ENCODE results near the gene IMMT. TPM values are rescaled to one million over a fixed set of nuclear protein-coding genes. Genes with fewer than 3 reads are reported as not detected.

IMMT gene
- total RNA-seq, 4 donors from 2014 or later, result 46.9 to 59.7 (median 56.1) TPM

- TF ChIP-seq, protein P1, sequence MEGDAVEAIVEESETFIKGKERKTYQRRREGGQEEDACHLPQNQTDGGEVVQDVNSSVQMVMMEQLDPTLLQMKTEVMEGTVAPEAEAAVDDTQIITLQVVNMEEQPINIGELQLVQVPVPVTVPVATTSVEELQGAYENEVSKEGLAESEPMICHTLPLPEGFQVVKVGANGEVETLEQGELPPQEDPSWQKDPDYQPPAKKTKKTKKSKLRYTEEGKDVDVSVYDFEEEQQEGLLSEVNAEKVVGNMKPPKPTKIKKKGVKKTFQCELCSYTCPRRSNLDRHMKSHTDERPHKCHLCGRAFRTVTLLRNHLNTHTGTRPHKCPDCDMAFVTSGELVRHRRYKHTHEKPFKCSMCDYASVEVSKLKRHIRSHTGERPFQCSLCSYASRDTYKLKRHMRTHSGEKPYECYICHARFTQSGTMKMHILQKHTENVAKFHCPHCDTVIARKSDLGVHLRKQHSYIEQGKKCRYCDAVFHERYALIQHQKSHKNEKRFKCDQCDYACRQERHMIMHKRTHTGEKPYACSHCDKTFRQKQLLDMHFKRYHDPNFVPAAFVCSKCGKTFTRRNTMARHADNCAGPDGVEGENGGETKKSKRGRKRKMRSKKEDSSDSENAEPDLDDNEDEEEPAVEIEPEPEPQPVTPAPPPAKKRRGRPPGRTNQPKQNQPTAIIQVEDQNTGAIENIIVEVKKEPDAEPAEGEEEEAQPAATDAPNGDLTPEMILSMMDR (IDR thresholded peaks at IDR 0.05; ENCODE audit: low read depth), result no peak
Measured at GRCh38 chr2:86150502-86150901, 44.8 kb downstream of the IMMT start.

- TF ChIP-seq, protein P1 (IDR thresholded peaks at IDR 0.05; ENCODE audit: low read depth), result no peak
Measured at GRCh38 chr2:86147793-86148192, 47.5 kb downstream of the IMMT start.

DNA sequence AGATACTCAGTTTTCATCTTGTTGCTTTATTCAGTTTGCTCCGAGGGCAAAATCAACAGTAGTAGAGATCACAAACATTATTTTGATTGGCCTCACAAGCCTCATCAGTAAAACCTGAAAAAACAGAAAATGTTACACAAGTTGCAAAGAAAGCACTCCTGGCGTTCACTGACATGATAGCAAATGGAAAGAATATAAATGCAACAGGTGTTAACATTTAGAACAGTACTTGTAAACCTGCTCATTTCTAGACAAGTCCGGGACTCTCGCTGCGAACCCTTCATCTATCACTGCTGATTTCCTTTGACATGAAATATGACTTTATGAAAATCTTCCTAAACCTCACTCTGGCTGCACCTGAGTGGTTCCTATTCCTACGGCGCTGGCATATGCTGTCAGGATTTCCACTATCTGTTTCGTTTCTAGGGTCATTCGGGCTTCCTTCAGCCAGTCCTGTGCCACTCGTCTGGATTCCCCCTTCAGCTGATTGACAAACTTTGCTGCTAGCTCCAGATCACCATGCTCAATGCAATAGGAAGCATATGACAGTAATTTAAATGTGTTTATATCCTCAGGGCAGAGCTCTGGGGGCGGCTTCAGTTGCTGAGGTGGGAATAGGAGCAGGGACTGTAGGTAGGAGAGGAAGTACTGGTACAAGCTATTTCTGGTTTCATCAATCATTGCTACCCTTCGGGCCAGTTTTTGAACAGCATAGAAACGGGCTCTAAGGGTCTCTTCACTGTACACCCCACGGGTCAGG lies 51.2 kb downstream of the IMMT start:
- TF ChIP-seq, protein P1 (IDR thresholded peaks at IDR 0.05; ENCODE audit: low read depth), result no peak

DNA sequence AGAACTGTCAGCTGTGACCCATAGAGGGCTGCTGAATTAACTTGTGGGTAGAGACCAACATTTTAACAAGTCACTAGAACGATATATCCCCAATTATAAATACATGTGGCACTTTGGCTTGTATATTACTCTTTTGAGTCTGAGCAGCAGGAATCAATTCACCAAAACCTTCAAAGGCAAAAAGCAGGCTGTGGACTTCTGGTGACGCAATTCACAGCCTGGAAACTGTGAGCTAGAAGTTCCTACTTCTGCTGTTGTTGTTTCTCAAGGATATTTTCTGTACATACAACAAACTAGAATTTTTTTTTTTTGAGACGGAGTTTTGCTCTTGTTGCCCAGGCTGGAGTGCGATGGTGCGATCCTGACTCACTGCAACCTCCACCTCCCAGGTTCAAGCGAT lies 52.0 kb downstream of the IMMT start:
- TF ChIP-seq, protein P1 (IDR thresholded peaks at IDR 0.05; ENCODE audit: low read depth), result no peak

- TF ChIP-seq, protein P1 (IDR thresholded peaks at IDR 0.05; ENCODE audit: low read depth), result no peak
Measured at GRCh38 chr2:86142436-86143257, 52.6 kb downstream of the IMMT start.

- TF ChIP-seq, protein P1 (IDR thresholded peaks at IDR 0.05; ENCODE audit: low read depth), result no peak
Measured at GRCh38 chr2:86140969-86141392, 54.3 kb downstream of the IMMT start.

DNA sequence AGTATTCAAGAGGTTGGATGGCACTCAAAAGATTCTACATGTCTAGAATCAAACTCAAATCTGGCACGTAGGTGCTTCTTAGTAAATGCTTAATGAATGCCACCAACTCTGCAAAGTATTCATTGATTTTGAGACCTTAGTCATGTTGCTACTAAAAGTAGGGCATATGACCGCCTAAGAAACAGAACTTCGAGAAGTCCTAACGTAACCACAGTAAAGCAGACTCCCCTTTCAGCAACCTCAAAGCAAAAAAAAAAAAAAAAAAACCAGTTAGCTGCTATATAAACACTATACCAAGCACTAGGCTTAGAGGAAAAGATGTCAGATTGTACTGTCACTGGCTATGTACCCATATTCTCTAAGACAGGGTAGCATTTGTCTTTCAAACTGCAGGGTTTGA lies 55.3 kb downstream of the IMMT start:
- TF ChIP-seq, protein P1 (IDR thresholded peaks at IDR 0.05; ENCODE audit: low read depth), result no peak

Data from subcutaneous adipose tissue (tissue), 4 donors.